Adipose tissue (tissue), 3 donors: ENCODE results near the gene SPATA17. TPM values are rescaled to one million over a fixed set of nuclear protein-coding genes. Genes with fewer than 3 reads are reported as not detected.

ENCODE experiments used
- H3K27ac ChIP-seq: one replicate; pipeline ENCODE4 v1.5.1; 2013; ENCODE audit warnings: low read depth, low read length
- WGBS, 3 donors: extraction: QIAGEN DNeasy Blood & Tissue Kit; methylation state at CpG; one replicate each; pipeline ENCODE4 v1.1.7; 2013; 5-methylcytosine and 5-hydroxymethylcytosine counted together
- polyA plus RNA-seq, 3 donors: library from polyadenylated mRNA; stranded (reverse); fragments of 200-250 nt; gene quantifications; one replicate each; pipeline ENCODE4 v1.2.3, GENCODE V29; 2013
- donor health status: healthy with polysubstance abuse.
- donor health status: Bipolar disorder and iron deficiency.
- donor health status: healthy.

The SPATA17 gene
- polyA plus RNA-seq, 3 donors = 0.06 to 0.34 (median 0.21) TPM

DNA sequence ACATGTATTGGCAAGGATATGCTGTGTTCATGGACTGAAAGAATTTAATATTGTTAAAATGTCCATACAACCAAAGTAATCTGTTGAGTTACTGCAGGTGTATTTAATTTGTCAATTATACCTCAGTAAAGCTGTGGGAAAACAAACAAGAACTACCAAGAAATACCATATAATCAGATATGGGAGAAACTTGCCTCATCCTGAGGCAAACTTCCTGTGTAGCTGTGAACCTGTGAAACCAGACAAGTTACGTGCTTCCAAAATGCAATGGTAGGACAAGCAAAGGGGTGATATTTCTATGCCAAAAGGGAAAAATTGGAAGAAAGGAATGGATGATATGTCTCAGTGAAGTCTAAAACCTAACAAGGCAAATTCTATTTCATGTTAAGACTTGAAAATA, 174.6 kb downstream of the SPATA17 start:
- H3K27ac ChIP-seq = no peak overlapping the region
- 80 to 95% (median 80%) methylated on average over 1 of the region's 1 CpG for WGBS, 3 donors

DNA sequence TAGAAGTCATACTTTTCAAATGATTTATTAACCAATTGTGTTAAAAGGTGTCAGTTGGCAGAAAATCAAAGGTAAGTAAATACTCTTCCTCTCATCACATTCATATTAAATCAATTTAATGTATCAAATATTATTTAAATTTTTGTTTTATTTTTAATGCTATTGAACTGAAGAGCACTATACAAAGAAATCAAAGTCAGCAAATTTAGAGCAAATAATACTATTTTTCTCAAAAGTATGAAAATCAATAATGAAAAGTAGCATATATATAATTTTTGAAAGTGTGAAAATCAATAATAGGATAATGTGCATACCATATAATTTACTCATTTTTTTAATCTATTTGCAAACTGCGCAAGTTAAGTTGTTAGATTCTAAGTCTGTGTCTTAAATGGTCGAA, 181.0 kb downstream of the SPATA17 start:
- 92 to 96% (median 94%) methylated on average over 2 of the region's 2 CpGs for WGBS, 3 donors

DNA sequence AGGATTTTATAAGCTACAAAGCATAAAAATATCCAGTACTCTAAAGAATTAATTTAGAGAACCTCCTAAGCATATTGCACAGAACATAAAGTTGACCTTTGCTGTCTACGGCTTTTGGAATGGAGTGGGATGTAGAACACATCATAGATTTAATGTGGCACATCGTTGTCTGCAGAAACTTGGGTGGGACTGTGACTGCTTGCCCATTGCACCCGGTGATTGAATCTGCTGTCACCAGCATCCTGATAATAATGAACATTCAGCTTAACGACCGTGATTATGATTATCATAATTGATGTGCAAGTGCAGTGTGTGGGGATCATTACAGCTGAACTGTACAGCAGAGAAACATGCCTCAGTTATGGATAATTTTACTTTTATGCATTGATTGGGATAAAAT, 181.9 kb downstream of the SPATA17 start:
- H3K27ac ChIP-seq = no peak overlapping the region
- WGBS, 3 donors = 80 to 83% (median 81%) methylated on average over 5 of the region's 5 CpGs

More for the DNA sequence above, 181.0 kb downstream of the SPATA17 start:
- no peak overlapping the region for H3K27ac ChIP-seq

DNA sequence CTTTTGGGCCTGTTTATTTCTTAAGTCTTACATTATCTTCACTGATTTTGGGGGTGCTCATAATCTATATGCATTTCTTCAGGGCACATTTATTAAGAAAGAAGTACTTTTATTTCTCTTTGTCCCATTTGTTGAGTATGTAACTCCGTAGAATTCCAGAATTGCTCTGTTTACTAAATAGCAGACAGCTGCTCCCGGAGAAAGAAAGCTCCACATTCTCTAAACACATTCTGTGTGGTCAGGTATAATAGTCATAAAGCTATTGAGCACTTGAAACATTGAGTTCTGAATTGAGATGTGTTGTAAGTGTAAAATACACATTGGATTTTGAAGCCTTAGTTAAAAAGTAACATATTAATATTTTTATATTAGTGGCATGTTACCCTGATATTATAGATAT, 206.5 kb downstream of the SPATA17 start:
- WGBS, 3 donors = 74 to 86% (median 77%) methylated on average over 2 of the region's 2 CpGs
- no peak overlapping the region for H3K27ac ChIP-seq

DNA sequence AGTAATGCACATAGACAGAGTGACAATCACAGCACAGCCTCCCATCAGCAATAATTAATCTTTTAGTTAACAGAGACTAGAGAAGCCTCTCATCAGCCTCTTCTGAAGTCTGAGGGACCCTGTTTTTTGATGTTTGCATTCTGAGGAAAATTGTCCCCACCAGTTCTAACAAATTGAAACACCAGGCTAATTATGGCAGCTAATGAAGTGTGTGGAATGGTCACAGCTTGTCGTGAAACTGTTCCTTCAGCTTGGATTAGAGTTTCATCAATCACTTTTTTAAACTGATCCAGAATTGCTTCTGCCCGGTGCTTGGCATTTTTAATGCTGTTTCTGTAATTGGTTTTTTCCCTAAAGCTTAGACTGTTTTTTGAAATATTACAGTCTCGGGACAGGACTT, 208.0 kb downstream of the SPATA17 start:
- no peak overlapping the region for H3K27ac ChIP-seq
- 65 to 76% (median 68%) methylated on average over 3 of the region's 3 CpGs for WGBS, 3 donors

DNA sequence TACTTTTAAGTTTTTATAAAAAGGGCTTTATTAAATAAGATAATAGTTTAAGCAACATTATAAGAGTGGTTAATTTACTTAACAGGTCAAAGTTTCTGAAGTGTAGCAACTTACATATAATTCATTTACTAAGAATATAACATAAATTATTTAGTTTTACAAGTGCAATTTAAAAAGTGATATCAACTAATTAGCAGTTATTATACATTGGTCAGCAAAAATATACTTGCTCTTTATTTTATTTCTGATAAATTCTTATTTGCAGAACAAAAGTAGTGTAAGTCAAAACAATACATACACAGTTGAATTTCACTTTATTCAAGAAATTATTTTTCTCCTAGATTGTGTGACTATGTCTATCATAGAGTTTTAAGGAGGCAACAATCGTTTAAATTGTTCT, 215.6 kb downstream of the SPATA17 start:
- 51 to 62% (median 55%) methylated on average over 1 of the region's 1 CpG for WGBS, 3 donors
- H3K27ac ChIP-seq = no peak overlapping the region

DNA sequence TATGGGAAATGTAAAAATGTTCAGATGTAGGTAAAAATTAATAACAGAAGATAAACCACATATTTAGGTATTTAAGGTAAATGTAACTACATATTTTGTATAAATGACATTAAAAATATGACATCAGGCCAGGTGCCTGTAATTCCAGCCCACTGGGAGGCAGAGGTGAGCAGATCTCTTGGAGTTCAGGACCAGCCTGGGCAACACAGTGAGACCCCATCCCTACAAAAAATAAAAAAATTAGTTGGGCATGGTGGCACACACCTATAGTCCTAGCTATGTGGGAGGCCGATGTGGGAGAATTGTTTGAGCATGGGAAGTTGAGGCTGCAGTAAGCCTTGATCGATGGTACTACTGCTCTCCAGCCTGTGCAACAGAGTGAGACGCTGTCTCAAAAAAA, 216.5 kb downstream of the SPATA17 start:
- 88 to 94% (median 91%) methylated on average over 3 of the region's 3 CpGs for WGBS, 3 donors
- H3K27ac ChIP-seq = no peak overlapping the region

DNA sequence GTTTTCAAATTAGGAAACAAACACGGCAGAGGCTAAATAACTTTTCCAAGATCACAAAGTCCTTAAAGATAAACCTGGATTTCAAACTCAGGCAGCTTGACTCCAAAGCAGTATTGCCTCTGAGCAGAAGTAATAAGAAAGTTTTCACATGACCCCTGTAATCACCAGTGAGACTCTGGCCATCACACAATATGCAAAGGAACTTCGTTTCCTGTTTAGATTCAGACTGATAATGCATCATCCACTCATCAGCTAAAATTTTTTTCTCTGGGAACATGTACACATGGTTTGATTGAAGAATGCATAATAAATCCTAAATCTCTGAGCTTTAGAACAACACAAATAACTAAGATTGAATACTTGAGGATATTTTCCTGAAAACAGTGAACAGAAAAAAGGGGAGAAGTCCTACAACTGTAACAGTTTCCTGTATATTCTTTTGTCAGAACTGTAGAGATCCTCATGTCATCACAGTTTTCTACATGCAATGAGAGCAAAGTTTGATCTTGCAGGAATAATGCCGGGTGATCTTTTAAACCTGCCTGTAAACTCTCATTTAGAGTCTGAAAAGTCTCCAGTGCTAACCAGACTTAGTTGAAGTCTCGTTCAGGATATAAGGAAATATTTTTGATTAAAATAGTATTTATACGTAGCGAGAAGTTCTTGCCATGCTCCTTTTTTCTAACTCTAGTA, 225.3 kb downstream of the SPATA17 start:
- WGBS, 3 donors = 55 to 65% (median 61%) methylated on average over 6 of the region's 6 CpGs
- H3K27ac ChIP-seq = no peak overlapping the region

DNA sequence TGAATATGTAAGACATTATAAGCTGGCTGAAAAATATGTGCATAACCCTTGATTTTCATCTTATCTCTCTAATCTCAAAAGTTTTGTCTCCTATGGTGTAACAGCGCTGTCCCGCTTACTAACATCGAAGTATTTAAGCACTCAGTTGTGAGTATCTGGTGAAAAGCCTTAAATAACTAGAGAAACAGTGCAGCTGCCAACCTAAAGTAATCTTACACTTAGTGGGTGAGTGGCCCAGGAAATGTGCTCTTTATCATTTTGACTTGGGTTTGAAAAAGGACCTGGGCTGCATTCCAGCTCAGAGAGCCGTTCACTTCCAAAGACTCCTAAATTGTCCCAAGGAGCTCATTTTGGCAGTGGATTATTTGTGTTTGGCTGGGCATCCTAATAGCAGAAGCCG, 225.9 kb downstream of the SPATA17 start:
- WGBS, 3 donors = 46 to 63% (median 47%) methylated on average over 5 of the region's 5 CpGs

DNA sequence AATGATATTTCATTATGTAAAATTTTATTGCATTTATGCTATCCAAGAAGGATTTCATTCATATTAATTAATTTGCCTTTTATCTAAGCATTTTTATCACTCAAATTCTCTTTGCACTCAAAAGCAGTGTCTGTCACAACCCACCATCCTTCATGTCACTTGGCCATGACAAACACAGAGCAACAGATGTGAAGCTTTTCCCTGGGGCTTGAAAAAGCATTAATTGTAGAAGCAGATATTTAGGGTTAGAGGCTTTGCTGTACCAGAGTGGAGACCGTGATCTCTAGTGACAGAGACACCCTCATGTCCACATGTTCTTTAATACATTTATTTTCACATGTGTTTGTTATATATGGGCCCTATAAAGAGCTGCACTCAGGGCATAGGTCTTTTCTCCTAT, 230.5 kb downstream of the SPATA17 start:
- no peak overlapping the region for H3K27ac ChIP-seq
- WGBS, 3 donors = 64 to 81% (median 73%) methylated on average over 1 of the region's 1 CpG

More for the DNA sequence above, 225.9 kb downstream of the SPATA17 start:
- no peak overlapping the region for H3K27ac ChIP-seq

DNA sequence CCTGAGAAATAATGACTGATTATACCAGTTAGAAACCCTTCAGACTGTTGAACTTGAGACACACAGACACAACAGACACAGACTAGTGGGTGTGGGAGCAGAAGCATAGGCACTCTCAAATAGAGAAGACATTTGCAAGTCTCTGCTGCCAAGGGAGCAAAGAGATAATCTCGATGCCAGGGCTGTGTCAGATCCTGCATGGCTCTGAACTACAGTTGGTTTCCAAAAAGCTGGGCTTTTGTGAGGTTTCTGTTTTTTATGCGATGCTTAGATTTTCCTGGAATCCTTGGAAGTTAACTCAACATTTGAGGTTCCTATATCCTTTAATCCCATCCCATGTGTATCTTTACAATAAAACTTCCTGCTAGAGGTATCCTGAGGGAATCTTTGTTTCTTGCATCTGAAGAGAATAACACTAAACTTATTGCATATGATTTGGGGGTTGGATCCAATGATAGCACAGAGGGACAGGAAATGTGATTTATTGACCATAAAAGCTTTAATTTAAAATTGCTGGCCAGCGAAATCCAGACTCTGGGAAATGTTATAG, 236.4 kb downstream of the SPATA17 start:
- no peak overlapping the region for H3K27ac ChIP-seq
- WGBS, 3 donors = 63 to 83% (median 65%) methylated on average over 3 of the region's 3 CpGs

DNA sequence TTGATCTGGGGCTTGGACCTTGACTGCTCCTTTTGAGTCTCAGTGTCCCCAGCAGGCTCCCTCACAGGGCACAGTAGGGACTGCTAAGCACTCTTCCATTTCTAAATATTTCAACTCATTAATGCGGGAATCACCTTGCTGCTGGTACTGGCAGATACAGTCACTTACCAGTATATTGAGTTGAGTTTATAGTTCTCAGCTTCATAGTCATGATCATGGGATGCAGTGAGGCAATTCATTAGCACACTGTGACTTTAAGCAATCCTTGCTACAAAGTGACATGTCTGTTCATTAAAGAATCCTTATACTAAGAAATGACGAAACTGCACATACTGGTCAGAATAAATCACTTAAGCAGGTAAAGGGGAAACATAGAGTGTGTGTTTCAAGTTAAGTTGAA, 240.8 kb downstream of the SPATA17 start:
- 82 to 92% (median 89%) methylated on average over 2 of the region's 2 CpGs for WGBS, 3 donors
- no peak overlapping the region for H3K27ac ChIP-seq

DNA sequence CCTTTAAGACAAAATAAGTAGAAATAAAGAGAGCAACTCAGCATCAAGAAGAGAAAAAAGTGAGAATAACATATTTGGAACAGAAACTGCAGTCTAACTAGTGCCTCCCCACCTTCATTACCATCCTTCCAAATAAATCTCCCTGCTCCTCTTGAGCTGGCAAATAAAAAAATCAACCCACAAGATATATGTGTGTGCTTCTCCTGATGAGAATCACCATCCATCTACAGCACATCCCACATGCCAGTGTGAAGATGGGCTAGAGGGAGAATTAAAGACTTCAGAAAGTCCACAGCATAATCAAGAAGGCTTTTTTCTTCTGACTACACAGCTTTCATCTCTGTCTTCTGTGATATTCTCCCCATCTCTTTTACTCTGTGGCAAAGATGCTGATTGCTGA, 244.1 kb downstream of the SPATA17 start:
- H3K27ac ChIP-seq = no peak overlapping the region

DNA sequence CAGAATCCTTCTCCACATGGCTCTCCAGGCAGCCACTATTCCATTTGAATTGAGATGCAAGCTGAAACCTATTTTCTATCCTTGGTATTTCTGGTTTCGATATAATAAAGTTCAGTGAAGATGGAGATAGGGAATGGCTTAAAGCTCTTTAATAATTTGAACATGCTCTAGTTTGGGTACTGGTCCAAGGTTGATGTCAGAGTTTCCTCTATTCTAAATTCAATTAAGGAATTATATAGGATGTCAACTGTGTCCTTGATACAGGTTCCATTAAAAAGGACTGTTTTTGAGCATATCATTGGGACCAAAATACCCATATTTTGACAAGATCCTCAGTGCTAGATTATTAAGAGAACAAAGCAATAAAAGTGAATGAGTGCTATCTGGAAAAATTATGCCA, 245.3 kb downstream of the SPATA17 start:
- 80 to 88% (median 84%) methylated on average over 1 of the region's 1 CpG for WGBS, 3 donors
- H3K27ac ChIP-seq = no peak overlapping the region

DNA sequence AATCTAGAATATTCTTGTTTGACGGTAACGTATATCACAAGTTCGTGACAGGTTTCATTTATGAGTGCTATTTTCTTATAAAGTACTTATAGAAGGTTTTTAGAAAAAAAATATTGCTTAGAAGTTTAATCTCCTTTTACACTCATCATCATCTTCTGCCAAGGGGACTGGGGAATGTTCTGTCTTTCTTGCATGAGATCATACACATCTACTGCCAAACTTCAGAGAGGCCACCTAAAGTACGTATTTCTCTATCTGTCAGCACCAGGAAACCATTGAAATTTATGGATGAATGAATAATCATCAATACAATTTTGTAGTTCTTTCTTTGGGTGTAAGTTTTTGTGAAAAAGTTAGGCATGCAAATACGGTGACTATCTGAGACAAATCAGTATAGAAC, 245.8 kb downstream of the SPATA17 start:
- 67 to 79% (median 75%) methylated on average over 5 of the region's 5 CpGs for WGBS, 3 donors
- no peak overlapping the region for H3K27ac ChIP-seq

DNA sequence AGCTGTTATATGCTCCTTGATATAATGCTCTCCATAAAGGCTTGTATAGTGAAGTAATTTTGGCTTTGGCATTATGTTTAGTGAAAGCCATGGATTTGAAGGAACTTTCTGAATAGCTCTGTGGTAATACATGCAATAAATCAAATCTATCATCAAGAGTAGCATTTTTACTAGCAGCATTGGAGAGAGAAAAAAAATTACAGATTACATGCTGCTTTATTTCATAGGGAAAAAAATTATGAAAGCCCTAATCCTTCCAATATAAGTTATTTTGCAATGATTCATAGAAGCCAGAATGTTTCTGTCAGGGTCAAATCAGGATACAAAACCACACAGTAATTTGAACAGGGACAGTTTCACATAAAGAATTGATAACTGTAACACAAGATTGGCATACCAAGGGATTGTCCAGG, 250.0 kb downstream of the SPATA17 start:
- H3K27ac ChIP-seq = no peak overlapping the region

DNA sequence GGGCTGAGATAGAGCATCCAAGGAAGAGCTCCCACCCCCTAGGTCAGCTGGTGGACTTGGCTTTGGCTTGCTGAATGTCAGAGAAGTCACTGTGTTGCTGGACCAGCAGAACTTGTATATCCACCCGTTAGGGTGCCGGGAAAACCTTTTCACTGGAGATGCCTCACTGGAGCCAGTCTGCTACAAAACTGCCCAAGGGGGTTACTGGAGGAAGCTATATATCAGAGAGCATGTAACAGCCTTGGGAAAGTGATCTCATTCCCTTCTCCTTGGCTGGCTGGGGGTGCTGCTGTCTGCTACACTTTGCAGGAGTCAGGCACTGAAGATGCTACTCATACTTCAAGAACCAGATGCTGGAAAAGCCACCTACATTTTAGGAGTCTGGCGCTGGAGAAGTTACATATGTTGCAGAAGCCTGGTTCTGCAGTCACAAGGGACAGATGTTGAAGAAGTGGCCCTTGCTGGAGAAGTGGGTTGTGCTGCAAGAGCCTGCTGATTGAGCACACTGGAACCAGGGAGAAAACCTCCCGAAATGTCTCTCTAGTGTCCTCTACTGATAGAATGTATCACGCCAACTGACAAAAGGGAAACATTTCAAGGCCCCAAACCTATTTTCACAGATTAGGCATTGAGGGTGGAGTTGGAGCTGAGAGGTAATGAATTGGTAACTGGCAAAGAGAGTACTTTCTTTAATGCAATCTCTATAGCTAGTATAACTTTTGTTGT, 250.6 kb downstream of the SPATA17 start:
- 56 to 70% (median 68%) methylated on average over 5 of the region's 5 CpGs for WGBS, 3 donors

DNA sequence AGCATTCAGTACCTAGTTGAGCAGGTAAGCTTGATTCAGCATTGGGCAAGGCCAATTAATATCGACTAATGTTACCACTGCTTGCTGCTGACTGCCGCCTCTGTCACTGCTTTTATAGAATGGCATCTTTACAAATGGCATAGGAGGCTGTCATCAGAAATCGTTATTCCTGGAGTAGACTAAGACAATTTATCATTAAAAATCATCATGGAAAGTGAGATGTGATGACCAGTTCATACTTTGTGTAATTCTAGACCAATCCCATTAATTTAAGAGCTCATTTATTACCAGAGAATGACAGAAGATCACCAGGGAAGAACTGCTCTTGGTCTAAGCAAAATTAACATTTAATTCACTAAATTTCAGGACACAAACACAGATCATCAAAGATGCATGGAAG, 254.0 kb downstream of the SPATA17 start:
- WGBS, 3 donors = 69 to 81% (median 76%) methylated on average over 3 of the region's 3 CpGs
- H3K27ac ChIP-seq = no peak overlapping the region

More for the DNA sequence above, 250.6 kb downstream of the SPATA17 start:
- H3K27ac ChIP-seq = no peak overlapping the region

DNA sequence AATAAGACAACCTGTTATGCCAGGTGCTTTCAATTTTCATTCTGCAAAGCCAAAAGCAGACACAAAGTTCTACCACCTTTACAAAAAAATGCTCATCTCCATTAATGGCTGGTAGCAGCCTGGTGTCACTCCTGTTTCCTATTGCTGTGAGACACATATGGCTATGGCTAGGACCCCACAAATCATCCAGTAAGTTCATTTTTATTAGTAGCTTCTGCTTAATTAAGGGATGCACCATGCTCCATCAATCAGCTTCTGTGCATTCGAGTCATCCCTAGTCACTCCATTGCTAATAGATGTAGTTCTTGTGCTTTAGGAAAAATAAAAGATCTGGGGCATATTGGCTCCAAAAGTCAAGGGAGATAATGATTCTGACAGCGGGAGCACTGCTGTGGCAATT, 257.2 kb downstream of the SPATA17 start:
- WGBS, 3 donors = 68 to 90% (median 82%) methylated on average over 2 of the region's 2 CpGs

DNA sequence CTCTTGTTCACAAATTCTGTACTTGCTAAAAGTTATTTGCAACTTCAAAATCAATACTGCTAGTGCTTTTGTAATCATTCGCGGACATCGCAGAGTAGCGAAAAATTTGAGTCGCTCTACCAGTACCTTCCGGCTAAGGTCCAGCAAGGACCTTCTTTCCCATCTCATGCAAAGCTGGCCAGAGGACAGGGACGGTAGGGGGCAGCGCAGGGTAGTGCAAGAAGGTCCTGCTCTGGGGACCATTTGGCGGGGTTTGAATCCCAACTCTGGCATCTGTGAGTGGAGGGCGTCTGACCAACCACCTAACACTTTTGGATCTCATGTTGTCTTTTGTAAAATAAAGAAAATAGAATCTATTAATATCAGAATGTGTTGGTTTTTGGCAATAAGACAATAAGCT, 258.3 kb downstream of the SPATA17 start:
- no peak overlapping the region for H3K27ac ChIP-seq
- 53 to 60% (median 59%) methylated on average over 10 of the region's 10 CpGs for WGBS, 3 donors

More for the DNA sequence above, 257.2 kb downstream of the SPATA17 start:
- H3K27ac ChIP-seq = no peak overlapping the region
